Measurements from ENCODE around the gene FRG2C.
"Not testable (repeated sequence)": the region's sequence is repeated elsewhere in the genome, so short reads cannot be mapped to it uniquely, and the experiment has no call there.

The FRG2C gene

DNA sequence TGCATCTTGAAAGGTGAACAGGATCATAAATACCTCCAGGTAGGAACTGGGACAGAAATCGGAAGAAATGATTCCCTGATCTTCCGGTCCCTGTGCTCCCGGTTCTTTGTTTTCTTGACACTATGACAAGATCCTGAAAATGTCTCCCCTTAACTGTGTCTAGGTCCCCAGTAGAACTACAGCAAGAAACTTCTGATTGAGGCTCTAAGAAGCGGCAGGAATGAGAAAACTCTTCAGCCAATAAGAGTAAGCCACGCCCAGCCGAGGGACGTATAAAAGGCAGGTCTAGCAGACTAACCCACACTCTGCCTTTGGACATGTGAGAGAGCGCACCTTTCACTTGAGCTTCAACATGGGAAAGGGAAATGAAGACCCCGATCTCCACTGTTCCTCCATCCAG lies at the start of gene FRG2C:
TSS of gene FRG2C (plus strand) at position 301 of the 400 bp plus-strand sequence. CDS start at position 353, 52 bp downstream.
- H3K27ac Mint-ChIP-seq, H3K36me3 Mint-ChIP-seq, H3K4me3 Mint-ChIP-seq: not testable (repeated sequence)

DNA sequence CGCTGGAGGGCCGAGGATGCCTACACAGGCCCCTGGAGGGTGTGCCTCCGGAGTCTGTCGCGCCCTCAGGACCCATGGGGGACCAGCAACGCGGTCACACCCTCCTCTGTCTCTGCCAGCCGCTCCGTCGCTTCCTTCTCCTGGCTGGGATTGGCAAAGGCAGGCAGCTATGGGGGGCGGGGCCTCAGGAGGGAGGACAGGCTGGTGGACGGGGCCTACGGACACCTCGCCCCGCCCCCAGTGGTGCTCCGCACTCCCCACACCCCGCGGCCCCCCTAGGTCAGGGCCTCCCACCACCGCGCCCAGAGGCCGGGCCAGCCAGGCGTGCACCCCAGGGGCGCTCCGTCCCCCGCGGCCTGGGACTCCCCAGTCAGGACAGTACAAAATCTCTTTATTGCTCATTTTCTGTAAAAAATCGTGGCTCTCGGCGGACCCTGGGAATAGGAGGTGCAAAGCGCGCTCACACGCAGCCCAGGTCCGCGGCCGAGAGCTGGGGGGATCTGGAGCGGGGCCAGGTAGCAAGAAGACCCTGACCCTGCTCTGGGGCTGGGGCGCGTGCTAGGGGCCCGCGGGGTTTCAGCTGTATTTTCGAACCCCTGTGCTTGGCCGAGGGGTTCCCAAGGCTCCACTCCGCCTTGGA lies 45.3 kb upstream of the FRG2C start:
- ATAC-seq (ENCODE audit: low read depth); DNase-seq (ENCODE audit: low spot score in 2 of 2); H3K4me3 Mint-ChIP-seq; H3K27ac Mint-ChIP-seq; H3K4me1 Mint-ChIP-seq; H3K36me3 Mint-ChIP-seq; H3K27me3 Mint-ChIP-seq; H3K9me3 Mint-ChIP-seq: not testable (repeated sequence)

More for the DNA sequence above, at the start of gene FRG2C:
- H3K27me3 Mint-ChIP-seq; H3K9me3 Mint-ChIP-seq; DNase-seq (ENCODE audit: low spot score in 2 of 2); ATAC-seq (ENCODE audit: low read depth); H3K4me1 Mint-ChIP-seq: not testable (repeated sequence)

GRCh38 chr3:75619481-75620031 lies 44.6 kb upstream of the FRG2C start:
- H3K9me3 Mint-ChIP-seq; H3K27me3 Mint-ChIP-seq; H3K4me3 Mint-ChIP-seq; DNase-seq (ENCODE audit: low spot score in 2 of 2); H3K27ac Mint-ChIP-seq; H3K36me3 Mint-ChIP-seq; ATAC-seq (ENCODE audit: low read depth); H3K4me1 Mint-ChIP-seq: not testable (repeated sequence)

- not testable (repeated sequence) for H3K27me3 Mint-ChIP-seq; H3K4me3 Mint-ChIP-seq; ATAC-seq (ENCODE audit: low read depth); DNase-seq (ENCODE audit: low spot score in 2 of 2); H3K4me1 Mint-ChIP-seq; H3K9me3 Mint-ChIP-seq; H3K27ac Mint-ChIP-seq; H3K36me3 Mint-ChIP-seq
These were observed 42.4 kb upstream of the FRG2C start for GRCh38 chr3:75621772-75622171.

- not testable (repeated sequence) for H3K27me3 Mint-ChIP-seq; DNase-seq (ENCODE audit: low spot score in 2 of 2); H3K36me3 Mint-ChIP-seq; H3K4me1 Mint-ChIP-seq; H3K9me3 Mint-ChIP-seq; H3K27ac Mint-ChIP-seq; H3K4me3 Mint-ChIP-seq; ATAC-seq (ENCODE audit: low read depth)
These were observed 40.5 kb upstream of the FRG2C start for GRCh38 chr3:75623656-75624055.

- H3K27me3 Mint-ChIP-seq; ATAC-seq (ENCODE audit: low read depth); DNase-seq (ENCODE audit: low spot score in 2 of 2); H3K4me3 Mint-ChIP-seq; H3K27ac Mint-ChIP-seq; H3K9me3 Mint-ChIP-seq; H3K36me3 Mint-ChIP-seq; H3K4me1 Mint-ChIP-seq: not testable (repeated sequence)
These were observed 33.1 kb upstream of the FRG2C start for GRCh38 chr3:75630887-75631535.

GRCh38 chr3:75631541-75631940 lies 32.6 kb upstream of the FRG2C start:
- no peak for ATAC-seq (ENCODE audit: low read depth)
- H3K27ac Mint-ChIP-seq: no peak overlapping the region
- H3K4me1 Mint-ChIP-seq: no peaks in the 10 kb centered on the region
- no peaks in the 10 kb centered on the region for H3K36me3 Mint-ChIP-seq
- no peaks in the 10 kb centered on the region for H3K27me3 Mint-ChIP-seq
- no peak overlapping the region for H3K4me3 Mint-ChIP-seq
- no peak for DNase-seq (ENCODE audit: low spot score in 2 of 2)
- no peaks in the 10 kb centered on the region for H3K9me3 Mint-ChIP-seq

DNA sequence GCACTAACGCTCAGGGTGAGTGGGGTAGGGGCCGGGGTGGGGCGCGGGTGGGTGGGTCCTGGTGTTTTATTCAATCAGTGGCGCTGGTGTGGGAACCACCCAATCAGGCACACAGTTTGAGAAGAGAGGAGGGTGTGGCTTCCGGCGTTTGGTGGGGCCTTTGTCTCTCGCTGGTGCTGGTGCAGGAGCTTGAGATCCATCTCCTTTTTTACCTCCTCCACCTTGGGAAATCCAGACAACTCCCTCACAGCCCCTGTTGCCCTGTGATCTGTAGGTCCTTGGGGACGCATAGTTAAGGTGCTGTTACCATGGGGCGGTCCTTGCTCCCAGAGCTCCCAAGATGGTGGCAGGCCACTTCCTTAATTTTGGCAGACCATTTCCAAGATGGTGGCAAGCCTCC lies 25.2 kb upstream of the FRG2C start:
- not testable (repeated sequence) for ATAC-seq (ENCODE audit: low read depth); H3K4me3 Mint-ChIP-seq; H3K27ac Mint-ChIP-seq; H3K27me3 Mint-ChIP-seq; H3K9me3 Mint-ChIP-seq; H3K36me3 Mint-ChIP-seq; DNase-seq (ENCODE audit: low spot score in 2 of 2); H3K4me1 Mint-ChIP-seq

DNA sequence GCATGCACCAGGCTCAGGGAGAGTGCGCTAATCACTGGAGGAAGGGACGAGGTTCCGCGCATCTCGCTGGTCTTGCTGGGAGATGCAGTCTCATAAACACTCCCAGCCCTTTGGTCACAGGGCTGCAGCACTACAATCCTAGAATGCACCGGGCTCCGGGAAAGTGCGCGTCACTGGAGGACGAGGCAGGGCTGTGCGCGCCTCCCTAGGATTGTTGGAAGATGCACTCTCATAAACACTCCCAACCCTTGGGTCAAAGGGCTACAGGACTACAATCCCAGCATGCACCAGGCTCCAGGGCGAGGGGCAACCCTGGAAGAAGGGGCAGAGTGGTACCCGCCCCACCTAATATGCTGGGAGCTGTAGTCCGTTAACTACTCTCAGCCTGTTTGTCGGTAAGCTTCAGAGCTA lies 23.0 kb upstream of the FRG2C start:
- H3K36me3 Mint-ChIP-seq; H3K27me3 Mint-ChIP-seq; DNase-seq (ENCODE audit: low spot score in 2 of 2); H3K4me1 Mint-ChIP-seq; H3K9me3 Mint-ChIP-seq; H3K27ac Mint-ChIP-seq; ATAC-seq (ENCODE audit: low read depth): not testable (repeated sequence)
- H3K4me3 Mint-ChIP-seq: peak overlapping the region; percentile 84

DNA sequence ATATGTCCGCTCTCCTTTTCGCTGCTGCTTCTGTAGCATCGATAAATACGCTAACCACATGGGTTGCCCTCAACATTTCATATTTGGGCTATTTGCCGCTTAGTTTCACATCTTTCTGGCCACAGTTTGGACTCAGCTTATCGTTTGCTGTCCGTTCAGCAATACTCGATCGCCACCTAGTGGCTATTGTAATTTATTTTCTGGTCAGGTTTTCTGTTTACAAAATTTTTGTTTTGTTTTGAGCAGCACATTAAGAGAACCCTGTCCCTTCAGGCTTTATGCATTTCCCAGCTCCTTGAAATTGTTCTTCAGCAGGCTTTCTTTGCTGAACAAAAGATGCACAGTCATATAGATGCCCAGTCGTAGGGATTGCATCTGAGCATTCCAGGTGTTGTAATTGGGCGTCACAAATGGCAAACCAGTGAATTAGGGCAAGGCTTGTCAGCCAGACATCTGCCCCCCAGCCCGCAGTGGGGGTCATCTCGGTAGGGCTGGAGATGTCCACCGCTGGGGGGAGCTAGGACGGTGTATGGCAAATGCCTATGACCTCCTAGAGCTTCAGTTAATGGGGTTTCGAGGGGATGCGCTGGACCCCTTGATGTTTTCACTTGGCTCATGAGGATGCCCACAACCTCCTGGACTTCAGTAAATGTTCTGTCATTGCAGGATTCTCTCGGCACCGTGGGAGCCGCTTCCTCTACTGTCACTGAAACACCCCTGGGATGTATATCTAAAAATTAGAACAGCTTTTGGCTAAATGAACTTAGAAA lies 20.9 kb upstream of the FRG2C start:
- ATAC-seq (ENCODE audit: low read depth); H3K36me3 Mint-ChIP-seq; H3K27ac Mint-ChIP-seq; H3K4me1 Mint-ChIP-seq; H3K9me3 Mint-ChIP-seq; H3K27me3 Mint-ChIP-seq; H3K4me3 Mint-ChIP-seq: not testable (repeated sequence)
- peak in 1 of 2 donors; percentile 17 for DNase-seq (ENCODE audit: low spot score in 2 of 2)

- ATAC-seq (ENCODE audit: low read depth); H3K27ac Mint-ChIP-seq; DNase-seq (ENCODE audit: low spot score in 2 of 2); H3K4me3 Mint-ChIP-seq; H3K36me3 Mint-ChIP-seq; H3K27me3 Mint-ChIP-seq; H3K9me3 Mint-ChIP-seq; H3K4me1 Mint-ChIP-seq: not testable (repeated sequence)
These were observed 18.6 kb upstream of the FRG2C start for GRCh38 chr3:75645548-75645947.

GRCh38 chr3:75650191-75650590 lies 13.9 kb upstream of the FRG2C start:
- Mint-ChIP-seq H3K4me3 (no peak overlapping the region), H3K9me3 (no peaks in the 10 kb centered on the region), H3K27me3 (no peaks in the 10 kb centered on the region), H3K27ac (no peak overlapping the region), H3K4me1 (no peaks in the 10 kb centered on the region), H3K36me3 (no peaks in the 10 kb centered on the region)
- no peak for DNase-seq (ENCODE audit: low spot score in 2 of 2)
- ATAC-seq (ENCODE audit: low read depth): no peak

GRCh38 chr3:75655101-75655904 lies 8.8 kb upstream of the FRG2C start:
- not testable (repeated sequence) for ATAC-seq (ENCODE audit: low read depth); H3K4me3 Mint-ChIP-seq; H3K27me3 Mint-ChIP-seq; H3K9me3 Mint-ChIP-seq; H3K27ac Mint-ChIP-seq; H3K36me3 Mint-ChIP-seq; H3K4me1 Mint-ChIP-seq; DNase-seq (ENCODE audit: low spot score in 2 of 2)

- H3K27ac Mint-ChIP-seq; H3K9me3 Mint-ChIP-seq; ATAC-seq (ENCODE audit: low read depth); H3K36me3 Mint-ChIP-seq; DNase-seq (ENCODE audit: low spot score in 2 of 2); H3K4me3 Mint-ChIP-seq; H3K4me1 Mint-ChIP-seq; H3K27me3 Mint-ChIP-seq: not testable (repeated sequence)
These were observed 8.2 kb upstream of the FRG2C start for GRCh38 chr3:75655956-75656355.
